PC-3 (cell line): Measurements from ENCODE around the gene BDH1. TPM values are rescaled to one million over a fixed set of nuclear protein-coding genes. Genes with fewer than 3 reads are reported as not detected.
"Not testable (repeated sequence)": the region's sequence is repeated elsewhere in the genome, so short reads cannot be mapped to it uniquely, and the experiment has no call there.

ENCODE experiments used
- ATAC-seq: fragments of 200-7000 bp; cut with Tn5 transposase; 2 replicates; pipeline ENCODE4 v1.9.1; 2020; ENCODE audit warnings: mild to moderate bottlenecking, moderate library complexity
- Bru-seq: library from RNA; stranded (reverse); fragments of 400-500 nt; gene quantifications from one replicate; lab custom pipeline; 2021; lab: Mats Ljungman, UMichigan
- BruChase-seq, 2 experiments: library from RNA; stranded (reverse); fragments of 400-500 nt; gene quantifications; one replicate each; lab custom pipeline; 2021; lab: Mats Ljungman, UMichigan
- BruUV-seq: library from RNA; stranded (reverse); fragments of 400-500 nt; replicated peaks from 2 replicates; lab custom pipeline; 2021; lab: Mats Ljungman, UMichigan
- CTCF ChIA-PET: fragments of 300-600 bp; sonication (Branson Sonifier 250); formaldehyde crosslinking; loops from one replicate; lab custom pipeline; 2022; ENCODE audit warnings: antibody characterized with exemption; lab: Charles Lee
- POLR2A ChIA-PET: fragments of 300-600 bp; sonication (Branson Sonifier 250); formaldehyde crosslinking; loops from one replicate; lab custom pipeline; 2022; ENCODE audit warnings: antibody characterized with exemption; ENCODE audit not compliant: unreplicated experiment; lab: Charles Lee
- DNase-seq: peaks from one replicate; pipeline ENCODE4 v3.0.0-alpha.2; 2015
- H2AFZ ChIP-seq: fragments of 300-600 bp; sonication (generic); 2 replicates; pipeline ENCODE4 v1.6.0; 2016; ENCODE audit warnings: antibody characterized with exemption, low read length
- H3F3A ChIP-seq: fragments of 300-600 bp; sonication (generic); one replicate; pipeline ENCODE4 v1.6.0; 2017; ENCODE audit warnings: antibody characterized with exemption, low read length, control low read depth, mild to moderate bottlenecking; ENCODE audit not compliant: unreplicated experiment
- H3K27ac ChIP-seq: fragments of 300-600 bp; sonication (generic); 2 replicates; pipeline ENCODE4 v1.5.1; 2016; ENCODE audit warnings: mild to moderate bottlenecking, low read length
- H3K27me3 ChIP-seq: fragments of 300-600 bp; sonication (generic); 2 replicates; pipeline ENCODE4 v1.6.1; 2016; ENCODE audit warnings: low read length, mixed read lengths
- H3K36me3 ChIP-seq: fragments of 300-600 bp; sonication (generic); 2 replicates; pipeline ENCODE4 v1.6.1; 2016; ENCODE audit warnings: low read depth, mixed run types, low read length, mixed read lengths
- H3K4me1 ChIP-seq: fragments of 300-600 bp; sonication (generic); 2 replicates; pipeline ENCODE4 v1.5.1; 2016; ENCODE audit warnings: low read length; ENCODE audit not compliant: insufficient read depth
- H3K4me2 ChIP-seq: fragments of 300-600 bp; sonication (generic); 2 replicates; pipeline ENCODE4 v1.6.0; 2016; ENCODE audit warnings: low read length
- H3K4me3 ChIP-seq: fragments of 300-600 bp; sonication (generic); 2 replicates; pipeline ENCODE4 v1.5.1; 2016; ENCODE audit warnings: mild to moderate bottlenecking, low read length, mixed read lengths
- H3K79me2 ChIP-seq: fragments of 300-600 bp; sonication (generic); 2 replicates; pipeline ENCODE4 v1.6.1; 2017; ENCODE audit warnings: low read length, mixed read lengths
- H3K9ac ChIP-seq: fragments of 300-600 bp; sonication (generic); 2 replicates; pipeline ENCODE4 v1.6.0; 2016; ENCODE audit warnings: mild to moderate bottlenecking, low read length
- H3K9me2 ChIP-seq: fragments of 300-600 bp; sonication (generic); replicated peaks from 2 replicates; pipeline ENCODE4 v1.6.1; 2016; ENCODE audit warnings: mixed run types, low read length, mixed read lengths
- H3K9me3 ChIP-seq: fragments of 300-600 bp; sonication (generic); 2 replicates; pipeline ENCODE4 v1.6.1; 2016; ENCODE audit warnings: low read length, mixed read lengths
- H4K20me1 ChIP-seq: fragments of 300-600 bp; sonication (generic); 2 replicates; pipeline ENCODE4 v1.6.1; 2016; ENCODE audit warnings: low read length, mixed read lengths
- CTCF ChIP-seq: fragments of 300-600 bp; sonication (generic); conservative IDR thresholded peaks from 2 replicates; pipeline ENCODE4 v1.5.1; 2017; ENCODE audit warnings: antibody characterized with exemption, low read depth, mild to moderate bottlenecking, low read length
- EZH2 ChIP-seq: fragments of 300-600 bp; sonication (generic); IDR thresholded peaks from one replicate; pipeline ENCODE4 v1.6.1; 2017; ENCODE audit warnings: antibody characterized with exemption, mild to moderate bottlenecking, low read length; ENCODE audit not compliant: unreplicated experiment
- EZH2phosphoT487 ChIP-seq: fragments of 300-600 bp; sonication (generic); IDR thresholded peaks from 2 replicates; pipeline ENCODE4 v1.6.1; 2018; ENCODE audit warnings: mild to moderate bottlenecking, antibody characterized with exemption, low read length, borderline replicate concordance
- intact Hi-C: fragments of 100-400 bp; cut with micrococcal nuclease; formaldehyde crosslinking; loops from 2 replicates; pipeline ENCODE4 v1.9.0; 2023
- long read RNA-seq: library from polyadenylated mRNA; unstranded; transcript quantifications from one replicate; pipeline ENCODE4 v2.0.0, GENCODE V29; 2021; ENCODE audit not compliant: unreplicated experiment
- total RNA-seq: library from RNA; depleted of rRNA; stranded (reverse); fragments of >200 nt; gene quantifications from 2 replicates; pipeline ENCODE4 v1.2.3, GENCODE V29; 2014; rRNA removed

Gene BDH1
- total RNA-seq (10.6 and 14.1 TPM in 2 replicates), Bru-seq, nascent RNA (percentile 47 among the genes with signal in this experiment), BruChase-seq, experiment 1, labeled RNA remaining after a 6-hour chase (percentile 44 among the genes with signal in this experiment), BruChase-seq, experiment 2, labeled RNA remaining after a 2-hour chase (percentile 44 among the genes with signal in this experiment)
- long read RNA-seq, transcript BDH1-202 (7 exons, 3,455 nt) = major isoform, 6 of 16 reads
- long read RNA-seq, partial matches to known transcripts = 1 of 16 reads
- long read RNA-seq, other reads (novel, unspliced or antisense) = 7 of 16 reads

- peak within 1 kb of the TSS; percentile 52 for H3K9ac ChIP-seq
- BruUV-seq = TSS peak; percentile 89
- POLR2A ChIA-PET = interaction anchor here (0.6 kb wide), 1 partner anchor 44 kb away, joined by 3 read pairs; no protein-coding TSS in a partner anchor
- H3K9me3 ChIP-seq = no peaks in the 10 kb centered on the region
- ATAC-seq = peak; percentile 25
- H3K27me3 ChIP-seq = no peaks in the 10 kb centered on the region
- peak within 1 kb of the TSS; percentile 98 for H2AFZ ChIP-seq
- H3K4me1 ChIP-seq = peaks cover 7% of the 10 kb centered on the region
- TF ChIP-seq EZH2phosphoT487 (no peak), EZH2 (no peak), CTCF (peak; percentile 19; the same call in 1 of the 2 replicates)
- no peaks in the 10 kb centered on the region for H3K36me3 ChIP-seq
- intact Hi-C loops = loop anchor here (2.0 kb wide), 1 partner anchor 39 kb away; no protein-coding TSS in a partner anchor
- peak; percentile 38 for DNase-seq
- no peaks in the 10 kb centered on the region for H3K79me2 ChIP-seq
- peak within 1 kb of the TSS; percentile 87 for H3K4me3 ChIP-seq
- CTCF ChIA-PET = no interaction called here
- peak within 1 kb of the TSS; percentile 98 for H3K4me2 ChIP-seq
- H3K9me2 ChIP-seq = no peaks in the 10 kb centered on the region
- H3K27ac ChIP-seq = no peak within 1 kb of the TSS
- no peaks in the 10 kb centered on the region for H4K20me1 ChIP-seq
- no peaks in the 10 kb centered on the region for H3F3A ChIP-seq
Observed at GRCh38 chr3:197555281-197556261, at the start of gene BDH1. BDH1 (minus strand) TSS chr3:197555968; CDS start chr3:197546443, 9,525 bp downstream.

- no peaks in the 10 kb centered on the region for H3K9me2 ChIP-seq
- no peak overlapping the region for H3K9ac ChIP-seq
- H3K27me3 ChIP-seq = no peaks in the 10 kb centered on the region
- H3K79me2 ChIP-seq = no peaks in the 10 kb centered on the region
- no peak for ATAC-seq
- intact Hi-C loops = no loop called here
- no peak overlapping the region for H2AFZ ChIP-seq
- ChIA-PET POLR2A (no interaction called here), CTCF (no interaction called here)
- H3K9me3 ChIP-seq = no peaks in the 10 kb centered on the region
- TF ChIP-seq EZH2 = no peak
- no peaks in the 10 kb centered on the region for H4K20me1 ChIP-seq
- no peak overlapping the region for H3K27ac ChIP-seq
- H3K4me3 ChIP-seq = no peak overlapping the region
- no peak for DNase-seq
- no TSS peak for BruUV-seq
- H3K4me1 ChIP-seq = peaks cover 11% of the 10 kb centered on the region
- no peak overlapping the region for H3K4me2 ChIP-seq
- peaks cover 17% of the 10 kb centered on the region; the same call in 1 of the 2 replicates for H3K36me3 ChIP-seq
- peaks cover 4% of the 10 kb centered on the region for H3F3A ChIP-seq
Observed at GRCh38 chr3:197603317-197603933, 47.7 kb upstream of the BDH1 start.

- H3K4me2 ChIP-seq, BruUV-seq, CTCF ChIA-PET: not testable (repeated sequence)
Observed at GRCh38 chr3:197602351-197602750, 46.6 kb upstream of the BDH1 start.

GRCh38 chr3:197601566-197601840, 45.7 kb upstream of the BDH1 start:
- H3K4me2 ChIP-seq, BruUV-seq, H4K20me1 ChIP-seq, CTCF ChIA-PET, H3K36me3 ChIP-seq, H3F3A ChIP-seq, H3K27me3 ChIP-seq, H3K79me2 ChIP-seq, H2AFZ ChIP-seq, H3K9me3 ChIP-seq, intact Hi-C loops, POLR2A ChIA-PET, H3K9ac ChIP-seq, H3K27ac ChIP-seq, ATAC-seq, H3K4me3 ChIP-seq, DNase-seq, H3K9me2 ChIP-seq: not testable (repeated sequence)
- peaks cover 11% of the 10 kb centered on the region for H3K4me1 ChIP-seq

More at GRCh38 chr3:197602351-197602750, 46.6 kb upstream of the BDH1 start:
- H3K36me3 ChIP-seq, H3K27me3 ChIP-seq, H3K9ac ChIP-seq, H3F3A ChIP-seq, H2AFZ ChIP-seq, H3K27ac ChIP-seq, intact Hi-C loops, H3K79me2 ChIP-seq, H3K9me2 ChIP-seq, H3K9me3 ChIP-seq, POLR2A ChIA-PET, H3K4me3 ChIP-seq, H4K20me1 ChIP-seq, ATAC-seq, DNase-seq: not testable (repeated sequence)
- H3K4me1 ChIP-seq = peaks cover 11% of the 10 kb centered on the region
